NT2/D1 (cell line): Measurements from ENCODE around the gene SUSD3.
"Not testable (repeated sequence)": the region's sequence is repeated elsewhere in the genome, so short reads cannot be mapped to it uniquely, and the experiment has no call there.

Experiments used
- DNase-seq: peaks from one replicate; pipeline ENCODE4 v3.0.0-alpha.2; 2011; ENCODE audit warnings: low read depth, low spot score
- H3K27me3 ChIP-seq: 2 replicates; pipeline ENCODE4 v1.6.0; 2011; ENCODE audit warnings: mild to moderate bottlenecking; ENCODE audit not compliant: insufficient read length, insufficient read depth
- H3K36me3 ChIP-seq: 2 replicates; pipeline ENCODE4 v1.6.1; 2011; ENCODE audit warnings: mild to moderate bottlenecking, low read length, mixed read lengths; ENCODE audit not compliant: insufficient read depth, insufficient read length
- H3K4me1 ChIP-seq: 2 replicates; pipeline ENCODE4 v1.5.1; 2011; ENCODE audit not compliant: insufficient read depth, insufficient read length
- H3K4me3 ChIP-seq: 2 replicates; pipeline ENCODE4 v1.5.1; 2011; ENCODE audit warnings: low read depth; ENCODE audit not compliant: insufficient read length
- H3K9ac ChIP-seq: 2 replicates; pipeline ENCODE4 v1.6.0; 2011; ENCODE audit warnings: low read depth; ENCODE audit not compliant: insufficient read length
- H3K9me3 ChIP-seq: 2 replicates; pipeline ENCODE4 v1.5.1; 2011; ENCODE audit warnings: mild to moderate bottlenecking, low read length; ENCODE audit not compliant: insufficient read depth
- SUZ12 ChIP-seq: IDR thresholded peaks from 2 replicates; pipeline ENCODE4 v1.6.1; 2011; ENCODE audit not compliant: insufficient read length, insufficient read depth; ENCODE audit errors: extremely low read depth
- YY1 ChIP-seq: IDR thresholded peaks from 2 replicates; pipeline ENCODE4 v1.6.1; 2011; ENCODE audit not compliant: insufficient read length, insufficient read depth
- ZNF274 ChIP-seq: IDR thresholded peaks from 2 replicates; pipeline ENCODE4 v1.6.1; 2011; ENCODE audit warnings: mild to moderate bottlenecking, low read depth, low read length

Gene SUSD3

DNA sequence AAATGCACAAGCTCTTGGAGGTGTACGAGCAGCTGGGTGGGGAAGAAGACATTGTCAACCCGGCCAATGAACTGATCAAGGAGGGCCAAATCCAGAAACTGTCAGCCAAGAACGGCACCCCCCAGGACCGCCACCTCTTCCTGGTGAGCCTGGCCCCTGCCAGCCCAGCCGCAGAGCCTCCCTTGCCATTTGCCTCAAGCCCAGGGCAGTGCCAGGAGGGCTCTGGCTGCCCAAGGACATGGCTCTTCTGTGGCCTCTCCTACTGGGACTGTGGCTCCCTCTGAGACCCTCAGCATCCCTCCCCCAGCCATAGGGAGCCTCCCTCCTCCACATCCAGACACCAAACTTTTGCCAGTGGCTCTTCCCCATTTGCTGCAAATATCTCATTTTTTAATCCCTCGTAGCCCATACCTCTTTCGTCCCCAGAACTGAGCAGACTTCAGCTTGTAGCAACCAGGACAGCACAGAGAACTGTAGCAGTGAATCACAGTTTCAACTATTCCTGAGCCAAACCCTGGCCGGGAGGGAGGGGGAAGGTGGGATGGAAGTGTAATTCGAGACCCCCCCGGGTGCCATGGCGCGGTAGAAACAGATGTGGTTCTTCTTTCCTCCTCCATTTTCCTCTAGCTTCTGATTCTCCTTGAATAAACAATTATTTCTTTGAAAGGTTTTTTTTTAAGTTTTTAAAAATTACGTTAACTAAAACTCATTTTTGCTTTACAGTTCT, 44.5 kb upstream of the SUSD3 start:
- TF ChIP-seq SUZ12, result no peak
- TF ChIP-seq YY1, result no peak
- no peak for TF ChIP-seq ZNF274
- H3K4me3 ChIP-seq, result no peak overlapping the region
- no peak overlapping the region for H3K9ac ChIP-seq
- no peaks in the 10 kb centered on the region for H3K9me3 ChIP-seq
- peaks cover 12% of the 10 kb centered on the region for H3K4me1 ChIP-seq
- no peak for DNase-seq
- no peaks in the 10 kb centered on the region for H3K36me3 ChIP-seq
- H3K27me3 ChIP-seq, result no peaks in the 10 kb centered on the region

- H3K4me1 ChIP-seq, result peaks cover 12% of the 10 kb centered on the region
- H3K4me3 ChIP-seq, DNase-seq, H3K9ac ChIP-seq, H3K36me3 ChIP-seq, H3K9me3 ChIP-seq, H3K27me3 ChIP-seq: not testable (repeated sequence)
Observed at GRCh38 chr9:93015190-93015589, 43.3 kb upstream of the SUSD3 start.

DNA sequence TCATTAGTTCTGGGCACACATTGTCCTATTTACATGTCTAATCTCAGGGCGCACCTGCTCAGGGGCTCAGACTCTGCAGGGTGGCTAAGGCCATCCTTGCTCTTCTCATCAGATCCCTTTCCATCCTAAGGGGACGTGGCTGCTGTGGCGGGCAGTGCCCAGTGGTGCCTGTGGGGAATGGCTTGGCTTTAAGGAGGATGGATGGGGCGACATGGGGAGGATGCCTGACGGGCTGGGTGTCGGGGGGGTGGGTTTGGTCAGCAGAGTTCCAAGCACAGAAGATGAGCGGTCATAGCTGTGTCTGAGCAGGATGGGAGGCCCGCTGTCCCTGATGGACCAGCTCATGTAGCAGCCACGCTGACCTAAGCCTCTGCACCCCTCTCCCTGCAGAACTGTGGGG, 40.9 kb upstream of the SUSD3 start:
- Histone ChIP-seq H3K36me3 (no peaks in the 10 kb centered on the region), H3K9me3 (no peaks in the 10 kb centered on the region), H3K9ac (no peak overlapping the region), H3K27me3 (no peaks in the 10 kb centered on the region), H3K4me3 (no peak overlapping the region), H3K4me1 (peaks cover 3% of the 10 kb centered on the region)
- TF ChIP-seq SUZ12 (no peak), ZNF274 (no peak), YY1 (no peak)
- DNase-seq, result no peak

DNA sequence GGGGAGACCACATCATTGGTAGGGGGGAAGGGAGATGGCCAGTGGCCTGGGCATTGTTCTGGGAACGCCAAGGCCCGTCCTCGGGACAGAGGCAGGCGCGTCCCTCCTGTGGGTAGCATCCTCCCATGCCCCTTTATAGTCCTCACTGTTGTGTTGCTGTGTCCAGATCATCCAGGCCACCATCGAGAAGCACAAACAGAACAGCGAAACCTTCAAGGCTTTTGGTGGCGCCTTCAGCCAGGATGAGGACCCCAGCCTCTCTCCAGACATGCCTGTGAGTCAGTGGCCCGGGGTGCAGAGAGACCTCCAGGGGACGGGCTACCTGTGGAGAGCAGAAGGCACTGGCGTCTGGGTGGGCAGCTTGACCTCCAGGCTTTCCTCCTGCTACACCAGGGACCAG, 38.4 kb upstream of the SUSD3 start:
- DNase-seq, result no peak
- no peaks in the 10 kb centered on the region for H3K36me3 ChIP-seq
- peaks cover 5% of the 10 kb centered on the region for H3K4me1 ChIP-seq
- H3K9me3 ChIP-seq, result no peaks in the 10 kb centered on the region
- no peaks in the 10 kb centered on the region for H3K27me3 ChIP-seq
- TF ChIP-seq ZNF274 (no peak), SUZ12 (no peak), YY1 (no peak)
- H3K9ac ChIP-seq, result no peak overlapping the region
- H3K4me3 ChIP-seq, result no peak overlapping the region

GRCh38 chr9:93020771-93021670, 37.5 kb upstream of the SUSD3 start:
- no peaks in the 10 kb centered on the region for H3K36me3 ChIP-seq
- peaks cover 13% of the 10 kb centered on the region for H3K4me1 ChIP-seq
- no peaks in the 10 kb centered on the region for H3K27me3 ChIP-seq
- no peak overlapping the region for H3K4me3 ChIP-seq
- H3K9ac ChIP-seq, result no peak overlapping the region
- DNase-seq, result no peak
- no peak for TF ChIP-seq SUZ12
- TF ChIP-seq YY1, result no peak
- no peak for TF ChIP-seq ZNF274
- no peaks in the 10 kb centered on the region for H3K9me3 ChIP-seq

GRCh38 chr9:93022066-93022465, 36.4 kb upstream of the SUSD3 start:
- H3K4me1 ChIP-seq, result peaks cover 21% of the 10 kb centered on the region
- no peak overlapping the region for H3K4me3 ChIP-seq
- TF ChIP-seq SUZ12 (no peak), YY1 (no peak), ZNF274 (no peak)
- H3K9me3 ChIP-seq, result no peaks in the 10 kb centered on the region
- no peak overlapping the region for H3K9ac ChIP-seq
- no peaks in the 10 kb centered on the region for H3K27me3 ChIP-seq
- H3K36me3 ChIP-seq, result no peaks in the 10 kb centered on the region
- DNase-seq, result no peak

- Histone ChIP-seq H3K4me3 (no peak overlapping the region), H3K9ac (no peak overlapping the region), H3K27me3 (no peaks in the 10 kb centered on the region), H3K4me1 (peaks cover 22% of the 10 kb centered on the region), H3K9me3 (no peaks in the 10 kb centered on the region), H3K36me3 (no peaks in the 10 kb centered on the region)
- TF ChIP-seq YY1, result no peak
- TF ChIP-seq ZNF274, result no peak
- TF ChIP-seq SUZ12, result no peak
- DNase-seq, result no peak
Observed at GRCh38 chr9:93022721-93023520, 35.6 kb upstream of the SUSD3 start.
